ENCODE results near the gene FLNB. TPM values are rescaled to one million over a fixed set of nuclear protein-coding genes. Genes with fewer than 3 reads are reported as not detected.

Gene FLNB
- total RNA-seq, 1 experiment from 2014 or later = 41.2 TPM

DNA sequence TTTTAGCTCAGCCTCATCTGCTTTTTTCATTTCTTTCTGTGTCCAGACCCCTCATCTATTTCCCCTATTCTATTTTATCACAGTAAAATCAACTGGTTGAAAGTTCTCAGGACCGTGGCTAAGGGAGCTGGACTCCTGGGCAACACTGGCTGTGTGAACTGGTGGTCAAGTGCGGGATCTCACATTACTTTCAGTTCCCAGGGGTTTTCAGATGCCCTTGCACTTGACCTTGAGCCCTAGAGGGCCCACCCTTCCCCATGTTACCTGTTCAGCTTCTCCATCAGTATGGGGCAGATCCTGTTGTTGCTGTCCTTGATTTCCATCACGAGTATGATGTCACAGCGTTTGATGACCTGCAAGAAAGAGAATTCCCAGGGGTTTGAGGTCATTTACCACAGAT lies 199.7 kb downstream of the FLNB start:
- ChIA-PET POLR2A (ENCODE audit: low non-redundant PET) (no interaction called here), CTCF (no interaction called here)
- intact Hi-C loops (cut with micrococcal nuclease; ENCODE audit: unreplicated experiment) = no loop called here
- no peaks in the 10 kb centered on the region for H3K4me1 ChIP-seq (ENCODE audit: insufficient read depth, low read length, poor library complexity, severe bottlenecking)
- H3K4me3 ChIP-seq (ENCODE audit: low read depth, low read length, poor library complexity, severe bottlenecking) = no peak overlapping the region
- no TSS peak for BruUV-seq (replicated peaks)
- no peaks in the 10 kb centered on the region for H3K27me3 ChIP-seq (replicated peaks; ENCODE audit: insufficient read depth, low read depth, low read length, poor library complexity)
- H3K36me3 ChIP-seq (ENCODE audit: insufficient read depth, low read length, poor library complexity, severe bottlenecking) = no peaks in the 10 kb centered on the region
- no peak for DNase-seq (ENCODE audit: low spot score)
- no peak overlapping the region for H3K27ac ChIP-seq (ENCODE audit: low read depth, low read length, poor library complexity, severe bottlenecking)
- H3K9me3 ChIP-seq (ENCODE audit: low read depth, low read length, poor library complexity, severe bottlenecking) = no peaks in the 10 kb centered on the region
- TF ChIP-seq EZH2 (IDR thresholded peaks at IDR 0.05; ENCODE audit: borderline replicate concordance, low read depth, low read length, poor library complexity, severe bottlenecking) = no peak
- TF ChIP-seq, protein P1, sequence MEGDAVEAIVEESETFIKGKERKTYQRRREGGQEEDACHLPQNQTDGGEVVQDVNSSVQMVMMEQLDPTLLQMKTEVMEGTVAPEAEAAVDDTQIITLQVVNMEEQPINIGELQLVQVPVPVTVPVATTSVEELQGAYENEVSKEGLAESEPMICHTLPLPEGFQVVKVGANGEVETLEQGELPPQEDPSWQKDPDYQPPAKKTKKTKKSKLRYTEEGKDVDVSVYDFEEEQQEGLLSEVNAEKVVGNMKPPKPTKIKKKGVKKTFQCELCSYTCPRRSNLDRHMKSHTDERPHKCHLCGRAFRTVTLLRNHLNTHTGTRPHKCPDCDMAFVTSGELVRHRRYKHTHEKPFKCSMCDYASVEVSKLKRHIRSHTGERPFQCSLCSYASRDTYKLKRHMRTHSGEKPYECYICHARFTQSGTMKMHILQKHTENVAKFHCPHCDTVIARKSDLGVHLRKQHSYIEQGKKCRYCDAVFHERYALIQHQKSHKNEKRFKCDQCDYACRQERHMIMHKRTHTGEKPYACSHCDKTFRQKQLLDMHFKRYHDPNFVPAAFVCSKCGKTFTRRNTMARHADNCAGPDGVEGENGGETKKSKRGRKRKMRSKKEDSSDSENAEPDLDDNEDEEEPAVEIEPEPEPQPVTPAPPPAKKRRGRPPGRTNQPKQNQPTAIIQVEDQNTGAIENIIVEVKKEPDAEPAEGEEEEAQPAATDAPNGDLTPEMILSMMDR (conservative IDR thresholded peaks at IDR 0.05; ENCODE audit: low read depth, low read length) = no peak

GRCh38 chr3:58209933-58210332 lies 201.7 kb downstream of the FLNB start:
- POLR2A ChIA-PET (ENCODE audit: low non-redundant PET) = no interaction called here
- TF ChIP-seq, protein P1 (conservative IDR thresholded peaks at IDR 0.05; ENCODE audit: low read depth, low read length) = no peak
- no peak for TF ChIP-seq EZH2 (IDR thresholded peaks at IDR 0.05; ENCODE audit: borderline replicate concordance, low read depth, low read length, poor library complexity, severe bottlenecking)
- H3K4me1 ChIP-seq (ENCODE audit: insufficient read depth, low read length, poor library complexity, severe bottlenecking) = no peaks in the 10 kb centered on the region
- intact Hi-C loops (cut with micrococcal nuclease; ENCODE audit: unreplicated experiment) = no loop called here
- no peaks in the 10 kb centered on the region for H3K27me3 ChIP-seq (replicated peaks; ENCODE audit: insufficient read depth, low read depth, low read length, poor library complexity)
- no peaks in the 10 kb centered on the region for H3K9me3 ChIP-seq (ENCODE audit: low read depth, low read length, poor library complexity, severe bottlenecking)
- no peak for DNase-seq (ENCODE audit: low spot score)
- no TSS peak for BruUV-seq (replicated peaks)
- H3K4me3 ChIP-seq (ENCODE audit: low read depth, low read length, poor library complexity, severe bottlenecking) = no peak overlapping the region
- CTCF ChIA-PET = no interaction called here
- H3K36me3 ChIP-seq (ENCODE audit: insufficient read depth, low read length, poor library complexity, severe bottlenecking) = no peaks in the 10 kb centered on the region
- H3K27ac ChIP-seq (ENCODE audit: low read depth, low read length, poor library complexity, severe bottlenecking) = no peak overlapping the region

GRCh38 chr3:58210761-58211460 lies 202.7 kb downstream of the FLNB start, which contains the start of gene DNASE1L3:
TSS of gene DNASE1L3 (minus strand) at chr3:58210972. CDS start at chr3:58210906, 66 bp downstream.
- Histone ChIP-seq H3K4me1 (ENCODE audit: insufficient read depth, low read length, poor library complexity, severe bottlenecking) (no peaks in the 10 kb centered on the region), H3K27ac (ENCODE audit: low read depth, low read length, poor library complexity, severe bottlenecking) (no peak within 1 kb of the TSS), H3K9me3 (ENCODE audit: low read depth, low read length, poor library complexity, severe bottlenecking) (no peaks in the 10 kb centered on the region), H3K4me3 (ENCODE audit: low read depth, low read length, poor library complexity, severe bottlenecking) (no peak within 1 kb of the TSS), H3K36me3 (ENCODE audit: insufficient read depth, low read length, poor library complexity, severe bottlenecking) (no peaks in the 10 kb centered on the region), H3K27me3 (replicated peaks; ENCODE audit: insufficient read depth, low read depth, low read length, poor library complexity) (no peaks in the 10 kb centered on the region)
- CTCF ChIA-PET = no interaction called here
- no TSS peak for BruUV-seq (replicated peaks)
- no peak for TF ChIP-seq EZH2 (IDR thresholded peaks at IDR 0.05; ENCODE audit: borderline replicate concordance, low read depth, low read length, poor library complexity, severe bottlenecking)
- intact Hi-C loops (cut with micrococcal nuclease; ENCODE audit: unreplicated experiment) = no loop called here
- no peak for DNase-seq (ENCODE audit: low spot score)
- POLR2A ChIA-PET (ENCODE audit: low non-redundant PET) = no interaction called here

All from A673 (cell line).